ENCODE data around the gene LRRC52. TPM values are rescaled to one million over a fixed set of nuclear protein-coding genes. Genes with fewer than 3 reads are reported as not detected.

The LRRC52 gene
- total and polyA plus RNA-seq, 2 of the 8 experiments (the other 6 are each of a cell fraction or from before 2014, with no cell fraction given) = 0.05 TPM; not detected in 1

- TF ChIP-seq FOSL1 (IDR thresholded peaks at IDR 0.05; ENCODE audit: insufficient read depth, low read depth, low read length) (no peak), SIN3A (conservative IDR thresholded peaks at IDR 0.05 in 1 of 2, IDR thresholded peaks at IDR 0.05 in 1 of 2; ENCODE audit: low read depth in 1 of 2, low read length in 2 of 2) (no peak), POLR2AphosphoS5 (IDR thresholded peaks at IDR 0.05; ENCODE audit: low read depth, low read length) (no peak)
Observed at GRCh38 chr1:165516469-165516868, 27.3 kb upstream of the LRRC52 start (continued).
